Measurements from ENCODE around the gene NRG2.

DNA sequence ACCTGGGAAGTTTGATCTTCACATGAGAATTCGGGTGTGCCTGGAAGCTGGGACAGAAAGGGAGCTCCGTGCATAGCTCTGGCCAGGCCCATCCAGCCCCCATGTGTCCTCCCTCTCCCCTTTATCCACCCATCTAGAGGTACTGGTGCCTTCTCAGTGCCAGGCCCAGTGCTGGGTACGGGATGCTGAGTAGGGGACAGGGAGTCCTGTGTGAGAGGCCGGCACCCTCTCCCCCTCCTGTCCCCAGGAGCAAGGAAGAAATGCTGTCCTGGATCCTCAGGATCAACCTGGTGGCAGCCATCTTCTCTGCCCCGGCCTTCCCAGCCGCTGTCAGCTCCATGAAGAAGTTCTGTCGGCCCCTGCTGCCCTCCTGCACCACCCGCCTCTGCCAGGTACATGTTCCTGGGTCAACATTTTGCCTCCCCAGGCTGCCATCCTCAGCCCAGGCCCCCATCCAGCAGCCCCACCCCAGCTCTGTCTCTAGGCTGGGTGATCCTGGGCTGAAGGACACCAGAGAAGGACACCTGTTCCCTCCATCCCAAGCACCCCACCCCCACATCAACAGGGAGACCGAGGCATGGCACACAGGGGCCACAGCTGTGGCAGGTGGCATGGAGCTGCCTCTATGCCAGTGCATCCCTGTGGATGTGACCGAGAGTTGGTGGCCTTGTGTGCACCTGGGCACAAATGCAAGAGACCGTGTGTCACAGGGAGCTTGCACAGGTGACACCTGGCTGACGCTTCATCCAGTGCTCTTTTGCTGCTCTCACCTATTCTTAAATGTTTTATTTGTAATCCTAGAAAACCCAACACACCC is 204.5 kb downstream of the NRG2 start:
- TF ChIP-seq, protein P1, sequence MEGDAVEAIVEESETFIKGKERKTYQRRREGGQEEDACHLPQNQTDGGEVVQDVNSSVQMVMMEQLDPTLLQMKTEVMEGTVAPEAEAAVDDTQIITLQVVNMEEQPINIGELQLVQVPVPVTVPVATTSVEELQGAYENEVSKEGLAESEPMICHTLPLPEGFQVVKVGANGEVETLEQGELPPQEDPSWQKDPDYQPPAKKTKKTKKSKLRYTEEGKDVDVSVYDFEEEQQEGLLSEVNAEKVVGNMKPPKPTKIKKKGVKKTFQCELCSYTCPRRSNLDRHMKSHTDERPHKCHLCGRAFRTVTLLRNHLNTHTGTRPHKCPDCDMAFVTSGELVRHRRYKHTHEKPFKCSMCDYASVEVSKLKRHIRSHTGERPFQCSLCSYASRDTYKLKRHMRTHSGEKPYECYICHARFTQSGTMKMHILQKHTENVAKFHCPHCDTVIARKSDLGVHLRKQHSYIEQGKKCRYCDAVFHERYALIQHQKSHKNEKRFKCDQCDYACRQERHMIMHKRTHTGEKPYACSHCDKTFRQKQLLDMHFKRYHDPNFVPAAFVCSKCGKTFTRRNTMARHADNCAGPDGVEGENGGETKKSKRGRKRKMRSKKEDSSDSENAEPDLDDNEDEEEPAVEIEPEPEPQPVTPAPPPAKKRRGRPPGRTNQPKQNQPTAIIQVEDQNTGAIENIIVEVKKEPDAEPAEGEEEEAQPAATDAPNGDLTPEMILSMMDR (IDR thresholded peaks at IDR 0.05) = no peak
- TF ChIP-seq POLR2A (IDR thresholded peaks at IDR 0.05) = no peak

Data from esophagus squamous epithelium (tissue), 4 donors.